Esophagus squamous epithelium (tissue), 4 donors: ENCODE measurements around the gene ITSN1.

Source experiments
- CTCF ChIP-seq, 6 experiments: fragments of 450-650 bp in 4 of 6; fragments of 200-600 bp in 2 of 6; sonication (generic) in 2 of 6; IDR thresholded peaks; one replicate each; pipeline ENCODE4 v1.5.1; 2016 to 2019; ENCODE audit warnings: antibody characterized with exemption in 6 of 6, mild to moderate bottlenecking in 4 of 6, moderate library complexity in 4 of 6
- POLR2A ChIP-seq, 4 donors: fragments of 450-650 bp; IDR thresholded peaks; one replicate each; pipeline ENCODE4 v1.6.1; 2017; ENCODE audit warnings: antibody characterized with exemption in 4 of 4, mild to moderate bottlenecking in 4 of 4, moderate library complexity in 3 of 4

GRCh38 chr21:33801424-33802405 is 159.4 kb downstream of the ITSN1 start:
- no peak for TF ChIP-seq CTCF (IDR thresholded peaks at IDR 0.05)
- TF ChIP-seq POLR2A (IDR thresholded peaks at IDR 0.05): no peak
